NCI-H526 (cell line): Measurements from ENCODE around the gene TPI1.

ENCODE experiments used
- DNase-seq, 2 experiments: peaks; one replicate each; lab custom pipeline; 2025; lab: John Stamatoyannopoulos, UW

The TPI1 gene

DNA sequence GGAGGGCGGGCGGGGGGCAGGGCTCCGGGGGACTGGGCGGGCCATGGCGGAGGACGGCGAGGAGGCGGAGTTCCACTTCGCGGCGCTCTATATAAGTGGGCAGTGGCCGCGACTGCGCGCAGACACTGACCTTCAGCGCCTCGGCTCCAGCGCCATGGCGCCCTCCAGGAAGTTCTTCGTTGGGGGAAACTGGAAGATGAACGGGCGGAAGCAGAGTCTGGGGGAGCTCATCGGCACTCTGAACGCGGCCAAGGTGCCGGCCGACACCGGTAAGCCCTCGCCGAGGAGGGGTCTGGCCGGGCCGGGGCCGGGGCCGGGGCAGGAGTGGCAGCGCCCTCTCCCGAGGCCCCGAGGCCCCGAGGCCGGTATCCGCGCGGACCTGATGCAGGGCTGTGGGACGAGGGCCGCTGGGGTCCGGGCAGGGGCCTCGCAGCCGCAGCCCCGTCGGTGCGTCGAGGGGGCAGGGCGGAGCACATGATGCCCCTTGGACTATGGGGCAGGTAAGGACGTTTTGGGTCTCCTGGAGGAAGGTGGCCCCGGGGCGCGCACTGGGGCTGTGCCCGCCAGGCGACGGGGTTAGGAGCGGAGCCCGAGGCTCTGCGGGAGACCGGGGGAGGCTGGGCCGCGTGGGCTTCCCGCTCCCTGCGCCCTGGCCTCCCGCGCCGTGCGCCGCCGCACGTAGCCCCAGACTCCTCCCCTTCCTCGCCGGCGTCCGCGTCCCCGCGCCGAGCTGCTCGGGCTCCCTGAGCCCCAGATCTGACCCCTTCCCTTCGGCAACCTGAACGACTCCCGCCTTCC lies at the start of gene TPI1:
Gene TPI1 (plus strand): TSS at position 119 of the 798 bp plus-strand sequence. CDS start 36 bp downstream, at position 155.
- peak in 1 of 2 experiments; percentile 84 for DNase-seq

DNA sequence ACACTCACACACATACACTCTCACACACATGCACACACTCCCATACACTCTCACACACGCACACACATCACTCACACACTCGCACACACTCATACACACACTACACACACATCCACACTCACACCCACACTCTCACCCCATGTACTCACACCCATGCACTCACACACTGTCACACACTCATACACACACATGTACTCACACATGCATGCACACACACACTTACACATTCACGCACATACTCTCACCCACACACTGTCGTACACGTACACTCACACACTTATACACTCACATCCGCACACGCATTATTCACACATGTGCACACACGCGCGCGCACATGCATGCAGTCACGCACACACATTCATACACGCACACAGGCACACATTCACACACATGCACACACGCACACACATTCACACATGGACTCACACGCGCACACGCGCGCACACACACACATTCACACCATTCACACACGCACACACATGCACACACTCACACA lies 49.6 kb upstream of the TPI1 start:
- no peak for DNase-seq

DNA sequence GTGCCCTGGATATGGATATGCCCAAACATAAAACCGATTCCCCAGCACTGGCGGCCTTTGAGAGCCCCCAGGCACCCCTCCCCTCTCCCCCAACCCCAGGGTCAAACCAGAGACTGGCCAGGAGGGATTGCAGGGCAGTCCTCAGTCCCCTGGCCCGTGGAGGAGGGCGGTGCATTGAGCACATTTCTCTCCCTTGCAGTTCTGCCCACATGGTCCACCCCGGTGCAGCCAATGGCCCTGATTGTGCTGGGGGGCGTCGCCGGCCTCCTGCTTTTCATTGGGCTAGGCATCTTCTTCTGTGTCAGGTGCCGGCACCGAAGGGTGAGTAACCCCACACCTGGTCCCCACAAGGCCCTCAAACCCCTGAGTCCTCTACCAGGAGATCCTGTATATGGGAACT lies 49.1 kb upstream of the TPI1 start:
- DNase-seq: no peak

DNA sequence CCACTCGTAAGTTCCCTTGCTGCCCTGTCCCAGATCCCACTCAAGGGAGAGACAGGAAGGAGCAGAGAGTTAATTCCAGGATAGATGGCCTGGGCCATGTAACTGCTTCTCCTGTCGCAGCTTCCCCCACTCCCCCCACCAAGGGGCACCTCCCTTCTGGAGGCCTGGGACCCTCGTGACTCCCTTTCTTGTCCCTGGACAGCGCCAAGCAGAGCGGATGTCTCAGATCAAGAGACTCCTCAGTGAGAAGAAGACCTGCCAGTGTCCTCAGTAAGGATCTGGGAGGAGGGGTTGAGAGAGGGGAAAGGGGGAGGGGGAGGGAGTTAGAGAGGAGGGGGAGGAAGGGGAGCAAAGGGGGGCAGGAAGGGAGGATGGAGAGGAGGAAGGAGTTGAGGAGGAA lies 48.7 kb upstream of the TPI1 start:
- no peak for DNase-seq

DNA sequence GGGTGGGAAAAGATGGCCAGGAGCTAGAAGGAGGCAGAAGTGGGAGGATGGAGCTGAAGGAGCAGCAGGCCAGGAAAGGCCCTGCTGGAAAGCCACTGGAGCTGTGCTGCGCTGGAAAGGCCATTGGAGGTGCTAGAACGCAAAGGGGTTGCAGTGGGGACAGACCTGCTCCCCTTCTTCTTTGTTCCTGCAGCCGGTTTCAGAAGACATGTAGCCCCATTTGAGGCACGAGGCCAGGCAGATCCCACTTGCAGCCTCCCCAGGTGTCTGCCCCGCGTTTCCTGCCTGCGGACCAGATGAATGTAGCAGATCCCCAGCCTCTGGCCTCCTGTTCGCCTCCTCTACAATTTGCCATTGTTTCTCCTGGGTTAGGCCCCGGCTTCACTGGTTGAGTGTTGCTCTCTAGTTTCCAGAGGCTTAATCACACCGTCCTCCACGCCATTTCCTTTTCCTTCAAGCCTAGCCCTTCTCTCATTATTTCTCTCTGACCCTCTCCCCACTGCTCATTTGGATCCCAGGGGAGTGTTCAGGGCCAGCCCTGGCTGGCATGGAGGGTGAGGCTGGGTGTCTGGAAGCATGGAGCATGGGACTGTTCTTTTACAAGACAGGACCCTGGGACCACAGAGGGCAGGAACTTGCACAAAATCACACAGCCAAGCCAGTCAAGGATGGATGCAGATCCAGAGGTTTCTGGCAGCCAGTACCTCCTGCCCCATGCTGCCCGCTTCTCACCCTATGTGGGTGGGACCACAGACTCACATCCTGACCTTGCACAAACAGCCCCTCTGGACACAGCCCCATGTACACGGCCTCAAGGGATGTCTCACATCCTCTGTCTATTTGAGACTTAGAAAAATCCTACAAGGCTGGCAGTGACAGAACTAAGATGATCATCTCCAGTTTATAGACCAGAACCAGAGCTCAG lies 48.0 kb upstream of the TPI1 start:
- no peak for DNase-seq

DNA sequence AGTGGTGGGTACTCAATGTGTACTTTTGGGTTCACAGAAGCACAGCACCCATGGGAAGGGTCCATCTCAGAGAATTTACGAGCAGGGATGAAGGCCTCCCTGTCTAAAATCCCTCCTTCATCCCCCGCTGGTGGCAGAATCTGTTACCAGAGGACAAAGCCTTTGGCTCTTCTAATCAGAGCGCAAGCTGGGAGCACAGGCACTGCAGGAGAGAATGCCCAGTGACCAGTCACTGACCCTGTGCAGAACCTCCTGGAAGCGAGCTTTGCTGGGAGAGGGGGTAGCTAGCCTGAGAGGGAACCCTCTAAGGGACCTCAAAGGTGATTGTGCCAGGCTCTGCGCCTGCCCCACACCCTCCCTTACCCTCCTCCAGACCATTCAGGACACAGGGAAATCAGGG lies 47.2 kb upstream of the TPI1 start:
- DNase-seq: no peak

DNA sequence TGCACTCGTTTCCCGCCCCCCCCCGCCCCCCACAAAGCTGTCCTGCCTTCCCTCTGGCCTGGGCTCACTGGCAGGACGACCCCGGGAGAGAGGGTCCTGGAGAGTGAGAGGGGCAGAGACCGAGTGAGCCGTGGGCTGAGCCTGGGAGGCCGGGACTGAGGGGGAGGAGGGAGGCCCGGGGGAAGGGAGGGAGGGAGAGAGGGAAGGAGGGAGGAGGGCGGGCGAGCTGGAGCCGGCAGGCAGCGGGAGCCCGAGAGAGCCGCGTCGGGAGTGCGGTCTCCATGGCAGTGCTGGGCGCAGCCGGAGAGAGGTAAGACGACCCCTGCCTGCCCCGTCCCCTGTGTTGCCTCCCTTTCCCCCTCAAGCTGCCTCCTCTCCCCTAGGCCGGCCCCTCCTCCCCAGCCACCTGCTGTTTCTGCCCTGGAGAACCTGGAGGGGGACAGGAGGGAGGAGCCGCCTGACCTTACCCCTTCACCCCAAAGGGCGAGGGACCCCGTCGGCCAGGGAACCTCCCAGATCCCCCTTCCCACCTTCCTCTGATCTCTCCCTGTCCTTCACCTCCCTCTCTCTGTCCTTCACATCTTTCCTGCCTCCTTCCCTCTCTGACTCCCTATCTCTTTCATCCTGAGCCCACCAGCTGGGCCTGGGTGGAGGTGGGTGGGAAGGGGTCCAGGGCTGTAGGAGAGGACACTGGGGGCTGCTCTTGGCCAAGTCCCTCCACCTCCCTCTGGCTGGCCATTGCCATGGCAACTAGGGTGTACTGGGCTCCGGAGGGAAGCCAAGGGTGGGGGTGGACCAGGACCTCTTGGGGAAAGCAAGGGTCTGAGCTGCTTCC lies 45.5 kb upstream of the TPI1 start, which contains the start of gene GPR162:
Gene GPR162 (plus strand): TSS at position 231 of the 835 bp plus-strand sequence. CDS start 2,078 bp downstream, outside the sequence.
- peak; percentile 21 to 76 for DNase-seq

DNA sequence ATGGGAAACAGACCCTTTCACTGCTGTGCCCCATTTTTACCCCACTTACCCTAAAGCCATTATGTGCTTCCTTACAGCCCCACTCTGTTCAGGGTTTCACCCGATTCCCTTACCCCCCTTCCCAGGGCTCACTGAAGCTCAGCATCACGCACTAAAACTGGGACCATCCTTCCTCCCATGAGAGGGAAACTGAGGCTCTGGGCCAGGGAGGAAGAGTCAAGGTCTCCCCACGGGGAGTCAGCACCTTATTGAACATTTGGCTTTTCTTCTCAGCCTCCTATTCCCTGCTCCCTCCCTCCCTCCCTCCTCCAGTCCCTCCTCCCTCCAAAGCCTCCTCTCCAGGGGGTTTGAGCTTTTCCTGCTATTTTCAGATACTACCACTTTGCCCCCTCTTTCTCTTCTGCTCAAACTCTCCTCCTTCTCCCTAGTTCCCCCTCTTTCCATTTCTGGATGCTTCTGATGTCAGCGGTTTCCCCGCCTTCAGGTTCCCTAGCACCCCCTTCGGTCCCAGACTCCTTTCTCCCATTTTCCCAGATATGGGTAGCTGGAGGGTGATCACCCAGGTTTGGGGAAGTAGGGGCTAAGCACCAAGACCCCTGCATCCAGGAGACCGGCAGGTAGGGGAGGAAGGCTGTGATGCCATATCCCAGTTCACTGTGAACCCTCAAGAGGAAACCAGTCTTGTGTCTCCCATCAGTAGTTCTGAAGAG lies 44.8 kb upstream of the TPI1 start:
- no peak for DNase-seq

DNA sequence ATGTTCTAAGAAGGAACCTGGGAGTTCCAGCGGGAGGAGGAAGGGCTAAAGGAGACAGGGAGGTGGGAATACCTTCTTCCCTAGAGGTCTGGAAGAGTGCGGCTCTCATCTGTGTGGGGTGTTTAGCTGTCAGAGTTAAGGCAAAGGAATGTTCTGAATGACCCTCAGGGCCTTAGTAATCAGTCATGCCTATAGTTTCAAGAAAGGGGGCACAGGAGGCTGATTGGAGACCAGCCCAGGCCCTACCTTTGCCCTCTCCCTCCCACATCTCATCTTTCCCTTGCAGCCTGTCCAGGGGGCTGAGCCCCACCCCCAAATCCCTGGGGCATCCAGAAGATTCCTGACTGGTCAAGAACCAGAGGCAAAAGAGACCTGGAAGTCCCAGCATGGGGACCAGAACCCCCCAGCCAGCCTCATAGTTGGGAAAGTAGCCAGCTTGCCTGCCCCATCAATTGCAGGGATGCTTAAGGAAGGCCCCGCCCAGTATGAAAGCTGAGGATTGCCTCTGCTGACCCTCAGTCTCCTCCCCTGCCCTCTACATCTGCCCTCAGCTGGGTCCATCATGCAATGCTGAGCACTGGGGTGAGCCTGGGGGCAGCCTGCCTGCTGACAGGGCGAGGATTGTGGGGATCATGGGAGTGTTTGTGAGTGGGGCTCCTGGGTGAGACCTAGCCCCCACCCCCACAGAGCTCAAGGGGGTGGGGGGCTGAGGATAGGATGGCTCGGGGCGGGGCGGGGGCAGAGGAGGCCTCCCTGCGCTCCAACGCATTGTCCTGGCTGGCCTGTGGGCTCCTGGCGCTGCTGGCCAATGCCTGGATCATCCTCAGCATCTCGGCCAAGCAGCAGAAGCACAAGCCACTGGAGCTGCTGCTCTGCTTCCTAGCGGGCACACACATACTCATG lies 43.9 kb upstream of the TPI1 start:
- no peak for DNase-seq

DNA sequence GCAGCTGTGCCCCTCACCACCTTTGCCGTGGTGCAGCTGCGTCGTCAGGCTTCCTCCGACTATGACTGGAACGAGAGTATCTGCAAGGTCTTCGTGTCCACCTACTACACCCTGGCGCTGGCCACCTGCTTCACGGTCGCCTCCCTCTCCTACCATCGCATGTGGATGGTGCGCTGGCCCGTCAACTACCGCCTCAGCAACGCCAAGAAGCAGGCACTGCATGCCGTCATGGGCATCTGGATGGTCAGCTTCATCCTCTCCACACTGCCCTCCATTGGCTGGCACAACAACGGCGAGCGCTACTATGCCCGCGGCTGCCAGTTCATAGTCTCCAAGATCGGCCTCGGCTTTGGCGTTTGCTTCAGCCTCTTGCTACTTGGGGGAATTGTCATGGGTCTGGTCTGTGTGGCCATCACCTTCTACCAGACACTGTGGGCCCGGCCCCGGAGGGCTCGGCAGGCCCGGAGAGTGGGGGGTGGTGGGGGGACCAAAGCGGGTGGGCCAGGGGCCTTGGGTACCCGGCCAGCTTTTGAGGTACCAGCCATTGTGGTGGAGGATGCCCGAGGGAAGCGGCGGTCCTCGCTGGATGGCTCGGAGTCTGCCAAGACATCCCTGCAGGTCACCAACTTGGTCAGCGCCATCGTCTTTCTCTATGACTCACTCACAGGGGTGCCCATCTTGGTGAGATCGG lies 43.1 kb upstream of the TPI1 start:
- peak in 1 of 2 experiments; percentile 33 for DNase-seq

DNA sequence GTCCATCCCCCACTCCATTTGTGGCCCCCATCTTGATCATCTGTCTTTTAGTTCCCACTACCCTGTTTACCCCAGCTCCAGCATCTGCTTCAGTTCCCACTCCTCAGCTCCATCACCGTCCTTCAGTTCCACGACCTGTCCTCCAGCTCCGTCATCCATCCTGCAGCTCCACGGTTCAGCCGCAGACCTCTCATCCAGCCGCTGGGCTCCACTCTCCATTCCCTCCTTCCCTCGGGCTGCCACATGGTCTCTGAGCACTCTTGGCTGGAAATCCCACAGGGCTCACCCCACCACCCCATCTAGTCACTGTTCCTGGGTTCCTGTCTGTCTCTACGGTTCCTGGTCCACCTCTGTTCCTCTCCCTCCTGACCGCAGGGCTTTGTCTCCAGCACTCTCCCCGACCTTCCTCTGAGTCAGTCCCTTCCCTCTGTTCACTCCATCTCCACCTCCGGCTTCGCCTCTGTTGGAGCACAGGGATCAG lies 42.4 kb upstream of the TPI1 start:
- DNase-seq: peak in 1 of 2 experiments; percentile 57

DNA sequence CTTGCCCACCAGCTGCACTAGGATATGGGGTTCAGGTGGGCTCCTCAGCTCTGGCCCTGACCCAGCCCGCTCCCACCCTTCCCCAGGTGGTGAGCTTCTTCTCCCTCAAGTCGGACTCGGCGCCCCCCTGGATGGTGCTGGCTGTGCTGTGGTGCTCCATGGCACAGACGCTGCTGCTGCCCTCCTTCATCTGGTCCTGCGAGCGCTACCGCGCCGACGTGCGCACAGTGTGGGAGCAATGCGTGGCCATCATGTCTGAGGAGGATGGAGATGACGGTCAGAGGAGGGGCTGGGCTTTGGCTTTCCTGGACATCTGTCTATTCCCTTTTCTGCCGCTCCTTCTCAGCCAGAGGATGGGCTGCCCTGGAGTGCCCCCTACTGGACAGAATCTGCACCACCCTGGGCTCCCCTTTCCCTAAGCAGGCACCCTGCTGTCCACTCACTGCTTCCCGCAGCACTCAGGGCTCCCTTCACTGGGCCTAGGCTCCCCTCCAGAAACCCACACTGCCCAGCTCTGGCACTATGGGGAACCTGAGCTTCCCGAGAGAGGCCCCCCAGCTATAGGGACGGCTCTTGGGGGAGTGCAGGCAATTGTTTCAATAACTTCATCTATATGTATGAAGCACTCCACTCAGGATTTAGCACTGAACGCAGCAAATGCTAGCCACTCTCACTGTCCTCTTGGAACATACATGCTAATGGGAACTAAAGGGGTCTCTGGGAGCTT lies 41.8 kb upstream of the TPI1 start:
- peak; percentile 40 to 84 for DNase-seq

DNA sequence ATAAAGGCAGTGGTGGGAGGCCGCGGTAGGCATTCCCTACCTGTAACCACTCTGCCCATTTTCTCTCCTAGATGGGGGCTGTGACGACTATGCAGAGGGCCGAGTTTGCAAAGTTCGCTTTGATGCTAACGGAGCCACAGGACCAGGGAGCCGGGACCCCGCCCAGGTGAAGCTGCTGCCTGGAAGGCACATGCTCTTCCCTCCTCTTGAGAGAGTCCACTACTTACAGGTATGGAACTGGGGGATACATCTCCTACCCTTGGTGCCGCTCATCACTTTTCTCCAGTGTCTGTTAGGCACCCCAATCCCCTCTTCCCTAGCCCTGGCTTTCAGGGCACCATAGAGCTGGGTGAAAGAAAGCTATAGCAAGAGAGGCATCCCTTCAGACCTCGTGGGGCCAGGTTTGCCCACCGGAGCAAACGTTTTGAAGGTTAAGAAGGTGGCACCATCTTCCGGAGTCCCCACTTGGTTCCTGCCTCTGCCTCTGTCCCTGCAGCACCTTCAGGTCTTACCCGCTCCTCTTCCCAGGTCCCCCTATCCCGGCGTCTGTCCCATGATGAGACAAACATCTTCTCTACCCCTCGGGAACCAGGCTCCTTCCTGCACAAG lies 41.1 kb upstream of the TPI1 start:
- no peak for DNase-seq

DNA sequence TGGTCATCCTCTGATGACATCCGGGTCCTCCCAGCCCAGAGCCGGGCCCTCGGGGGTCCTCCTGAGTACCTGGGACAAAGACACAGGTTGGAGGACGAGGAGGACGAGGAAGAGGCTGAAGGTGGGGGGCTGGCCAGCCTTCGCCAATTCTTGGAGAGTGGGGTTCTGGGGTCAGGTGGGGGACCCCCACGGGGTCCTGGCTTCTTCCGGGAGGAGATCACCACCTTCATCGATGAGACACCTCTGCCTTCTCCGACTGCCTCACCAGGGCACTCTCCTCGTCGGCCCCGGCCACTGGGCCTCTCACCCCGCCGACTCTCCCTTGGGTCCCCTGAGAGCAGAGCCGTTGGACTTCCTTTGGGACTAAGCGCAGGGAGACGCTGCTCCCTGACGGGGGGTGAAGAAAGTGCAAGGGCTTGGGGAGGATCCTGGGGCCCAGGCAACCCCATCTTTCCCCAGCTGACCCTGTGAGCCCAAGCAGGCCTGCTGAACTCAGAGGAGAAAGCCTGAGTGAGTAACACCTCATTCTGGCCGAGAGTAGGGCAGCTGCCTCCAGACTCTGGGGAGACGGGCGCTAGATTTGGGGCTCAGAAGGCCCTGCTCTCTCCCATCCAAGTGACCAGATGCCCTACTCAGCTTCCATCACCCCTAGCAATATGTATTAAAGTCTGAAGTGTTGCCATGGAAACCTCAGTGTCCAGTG lies 40.4 kb upstream of the TPI1 start:
- DNase-seq: no peak

DNA sequence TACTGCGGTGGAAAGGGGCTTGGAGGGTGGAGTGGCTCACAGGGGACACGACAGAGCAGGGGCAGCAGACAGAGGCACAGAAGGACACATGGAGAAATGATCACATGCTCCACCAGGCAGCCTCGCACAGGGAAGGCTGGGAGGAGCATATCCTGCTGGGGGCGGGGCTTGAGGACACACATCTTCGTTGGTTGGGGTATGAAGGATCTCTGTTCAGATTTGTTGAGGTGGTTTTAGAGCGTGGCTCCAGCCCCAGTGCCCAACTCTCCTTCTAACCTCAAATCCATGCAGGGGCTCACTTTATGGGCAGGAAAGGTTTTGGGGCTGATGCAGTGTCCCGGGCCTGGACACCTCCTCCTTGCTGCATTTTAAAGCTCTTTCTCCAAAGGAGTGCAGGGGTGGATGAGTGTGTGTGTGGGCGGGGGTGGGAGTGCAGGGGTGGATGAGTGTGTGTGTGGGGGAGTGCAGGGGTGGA lies 39.9 kb upstream of the TPI1 start:
- peak; percentile 71 to 94 for DNase-seq

DNA sequence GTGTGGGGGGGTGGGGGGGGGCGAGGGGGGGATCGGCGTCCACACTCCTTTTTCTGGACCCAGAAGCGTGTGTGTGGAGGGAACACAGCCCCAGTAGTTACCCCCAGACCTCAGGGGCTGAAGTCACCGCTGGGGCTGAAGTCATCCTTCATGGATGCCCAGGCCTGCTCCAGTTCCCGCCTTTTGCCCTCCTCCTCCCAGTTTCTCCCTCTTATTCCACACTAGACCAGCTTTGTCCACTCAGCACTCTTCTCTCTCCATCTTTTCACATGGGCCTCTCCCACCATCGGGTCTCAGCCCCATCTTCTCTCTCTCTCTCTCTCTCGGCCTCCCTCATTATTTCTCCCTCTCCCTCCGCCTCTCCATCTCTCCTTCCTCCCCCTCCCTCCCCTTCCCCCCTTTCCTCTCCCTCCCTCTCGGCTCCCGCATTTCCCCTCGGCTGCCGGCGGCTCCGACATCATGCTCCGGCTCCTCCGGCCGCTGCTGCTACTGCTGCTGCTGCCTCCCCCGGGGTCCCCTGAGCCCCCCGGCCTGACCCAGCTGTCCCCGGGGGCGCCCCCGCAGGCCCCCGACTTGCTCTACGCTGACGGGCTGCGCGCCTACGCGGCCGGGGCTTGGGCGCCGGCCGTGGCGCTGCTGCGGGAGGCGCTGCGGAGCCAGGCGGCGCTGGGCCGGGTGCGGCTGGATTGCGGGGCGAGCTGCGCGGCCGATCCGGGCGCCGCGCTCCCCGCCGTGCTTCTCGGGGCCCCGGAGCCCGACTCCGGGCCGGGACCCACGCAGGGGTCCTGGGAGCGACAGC lies 39.1 kb upstream of the TPI1 start, which contains the start of gene P3H3:
Gene P3H3 (plus strand): TSS at position 426 of the 799 bp plus-strand sequence. CDS start 34 bp downstream, at position 460.
- DNase-seq: peak in 1 of 2 experiments; percentile 74
